Activated CD8-positive, alpha-beta memory T cell treated with anti-CD3 and anti-CD28 coated beads for 36 hours (primary cell): ENCODE data around the gene DOCK1. TPM values are rescaled to one million over a fixed set of nuclear protein-coding genes. Genes with fewer than 3 reads are reported as not detected.
"Not testable (repeated sequence)": the region's sequence is repeated elsewhere in the genome, so short reads cannot be mapped to it uniquely, and the experiment has no call there.

Source experiments
- CTCF ChIA-PET: fragments of 350-600 bp; sonication (Branson Sonifier 250); formaldehyde crosslinking; loops from one replicate; lab custom pipeline; 2021; ENCODE audit warnings: antibody characterized with exemption; lab: Charles Lee
- POLR2A ChIA-PET: fragments of 350-600 bp; sonication (Branson Sonifier 250); formaldehyde crosslinking; loops from one replicate; lab custom pipeline; 2021; ENCODE audit warnings: antibody characterized with exemption; lab: Charles Lee
- total RNA-seq, 2 experiments: library from RNA; stranded (reverse); gene quantifications; one replicate each; pipeline ENCODE4 v1.2.3, GENCODE V29; 2021

The DOCK1 gene
- total RNA-seq, 2 experiments from 2014 or later: 0.17 to 0.31 TPM

- ChIA-PET CTCF (no interaction called here), POLR2A (no interaction called here)
These were observed 366.8 kb downstream of the DOCK1 start for GRCh38 chr10:127272076-127272475.

DNA sequence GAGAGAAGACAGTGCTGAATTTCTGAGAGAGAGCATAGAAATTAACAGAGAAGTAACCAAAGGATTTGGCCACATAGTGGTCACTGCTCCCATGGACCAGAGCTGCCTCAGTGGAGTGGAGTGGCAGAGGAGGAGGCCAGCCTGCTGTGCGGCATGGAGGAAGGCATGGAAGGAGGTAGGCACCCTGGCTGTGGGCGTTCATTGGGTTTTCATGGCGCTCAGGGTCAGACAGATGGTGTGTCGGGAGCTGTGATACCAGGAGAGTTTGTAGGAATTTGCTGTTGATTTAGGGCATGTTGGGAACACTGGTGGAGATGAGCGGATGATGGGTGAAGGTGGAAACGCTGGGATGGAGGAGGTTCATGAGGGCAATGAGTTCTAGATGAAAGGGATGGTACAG is 370.0 kb downstream of the DOCK1 start:
- POLR2A ChIA-PET: no interaction called here

GRCh38 chr10:127275793-127276450 is 370.7 kb downstream of the DOCK1 start:
- POLR2A ChIA-PET: no interaction called here

More for the DNA sequence above, 370.0 kb downstream of the DOCK1 start:
- CTCF ChIA-PET: no interaction called here

GRCh38 chr10:127276794-127277462 is 371.7 kb downstream of the DOCK1 start:
- ChIA-PET POLR2A (no interaction called here), CTCF (no interaction called here)

More at GRCh38 chr10:127275793-127276450, 370.7 kb downstream of the DOCK1 start:
- CTCF ChIA-PET: no interaction called here

DNA sequence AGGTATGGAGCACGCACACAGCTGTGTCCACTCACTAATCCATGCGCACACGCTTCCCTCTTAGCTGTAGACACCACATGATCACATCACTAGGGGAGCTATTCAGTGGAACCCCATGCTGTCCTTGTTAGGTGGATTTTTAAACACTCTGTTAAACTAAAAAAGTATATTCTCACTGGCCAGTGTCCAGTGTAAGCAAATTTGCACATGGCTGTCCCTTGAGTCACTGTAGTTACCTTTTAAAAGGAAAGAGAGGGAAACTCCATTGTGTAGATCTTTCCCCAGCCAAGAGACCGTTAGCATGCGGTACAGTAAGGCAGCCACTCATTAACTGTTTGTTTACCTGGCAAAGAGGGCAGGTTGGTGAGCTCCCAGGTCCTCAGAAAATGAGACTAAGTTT is 372.8 kb downstream of the DOCK1 start:
- ChIA-PET POLR2A (no interaction called here), CTCF (no interaction called here)

DNA sequence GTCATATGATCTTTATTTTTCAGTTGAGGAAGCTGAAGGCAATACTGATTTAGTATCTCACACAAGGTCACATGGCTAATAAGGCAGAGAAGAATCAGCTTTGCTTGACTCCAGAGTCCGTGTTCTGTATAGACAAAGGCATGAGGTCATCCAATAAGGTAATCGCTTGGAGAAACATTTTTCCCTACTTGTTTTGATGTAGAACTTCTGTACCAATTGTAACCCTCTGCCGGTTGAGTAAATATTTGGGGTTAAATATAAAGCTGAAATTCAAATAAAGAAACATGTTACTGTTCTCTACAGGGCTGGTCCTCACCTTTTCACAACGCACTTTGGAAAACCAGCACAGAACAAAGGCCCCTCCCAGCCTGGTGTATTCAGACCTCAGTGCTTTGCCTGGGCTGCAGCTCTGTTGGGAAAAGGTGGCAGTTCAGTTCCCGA is 374.1 kb downstream of the DOCK1 start:
- ChIA-PET CTCF (no interaction called here), POLR2A (no interaction called here)

- CTCF ChIA-PET: no interaction called here
- POLR2A ChIA-PET: no interaction called here
These were observed 375.2 kb downstream of the DOCK1 start for GRCh38 chr10:127280446-127280845.

DNA sequence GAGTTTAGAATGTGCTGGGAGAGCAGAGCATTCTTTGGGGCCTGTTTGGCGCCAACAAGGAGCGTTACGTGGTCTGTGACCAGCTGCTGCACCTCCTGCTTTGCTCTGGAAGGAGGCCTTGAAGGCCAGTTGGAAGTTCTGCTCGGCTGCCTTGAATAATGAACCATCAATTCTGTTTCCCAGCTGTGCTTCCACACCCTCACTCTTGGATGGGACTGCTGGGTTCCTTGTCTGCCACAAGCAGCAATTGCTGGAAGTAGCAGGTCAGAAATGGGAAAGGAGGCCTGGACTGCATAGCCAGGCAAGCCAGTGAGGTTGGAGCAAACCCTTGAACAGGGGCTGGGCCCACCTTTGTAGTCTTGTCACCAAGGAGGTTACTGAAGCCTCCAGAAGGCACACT is 377.8 kb downstream of the DOCK1 start:
- ChIA-PET POLR2A (no interaction called here), CTCF (no interaction called here)

DNA sequence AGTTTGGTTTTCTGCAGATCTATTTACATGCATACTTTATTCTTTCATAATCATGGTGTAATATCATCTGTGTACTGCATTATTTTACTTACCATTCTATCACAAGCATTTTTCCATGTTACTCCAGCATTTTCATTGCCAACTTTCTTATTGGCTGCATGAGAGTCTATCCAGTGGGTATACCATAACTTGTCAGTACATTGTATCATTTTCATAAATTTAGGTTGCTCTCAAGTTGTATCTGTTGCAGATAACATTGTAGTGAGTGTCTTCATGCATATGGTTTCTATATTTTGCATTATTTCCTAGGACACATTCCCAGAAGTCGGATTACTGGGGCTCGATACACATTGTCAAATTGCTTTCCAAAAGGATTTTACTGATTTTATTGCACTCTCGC is 378.3 kb downstream of the DOCK1 start:
- ChIA-PET CTCF (no interaction called here), POLR2A (no interaction called here)

GRCh38 chr10:127290850-127291249 is 385.6 kb downstream of the DOCK1 start:
- POLR2A ChIA-PET: no interaction called here
- CTCF ChIA-PET: no interaction called here

DNA sequence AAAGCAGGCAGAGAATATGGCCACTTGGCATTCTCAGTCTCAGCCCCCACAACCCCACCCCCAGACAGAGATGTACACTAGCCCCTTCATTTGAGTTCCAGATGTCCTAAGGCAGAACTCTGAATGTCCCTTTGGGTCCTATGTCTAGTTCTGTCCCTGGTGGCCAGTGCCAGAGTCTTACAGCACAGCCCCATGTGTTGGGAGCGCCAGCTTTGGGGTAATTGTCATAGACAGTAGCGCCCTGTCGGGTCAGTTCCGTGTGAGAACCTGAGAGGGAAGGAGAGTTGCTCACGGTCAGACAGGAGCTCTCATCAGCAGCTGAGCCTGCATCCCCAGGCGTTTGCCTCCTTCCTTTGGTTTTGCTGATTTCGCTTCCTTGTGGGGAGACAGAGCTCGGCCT is 386.1 kb downstream of the DOCK1 start:
- CTCF ChIA-PET: no interaction called here
- POLR2A ChIA-PET: no interaction called here

- POLR2A ChIA-PET: no interaction called here
- CTCF ChIA-PET: no interaction called here
These were observed 387.7 kb downstream of the DOCK1 start for GRCh38 chr10:127292888-127293287.

DNA sequence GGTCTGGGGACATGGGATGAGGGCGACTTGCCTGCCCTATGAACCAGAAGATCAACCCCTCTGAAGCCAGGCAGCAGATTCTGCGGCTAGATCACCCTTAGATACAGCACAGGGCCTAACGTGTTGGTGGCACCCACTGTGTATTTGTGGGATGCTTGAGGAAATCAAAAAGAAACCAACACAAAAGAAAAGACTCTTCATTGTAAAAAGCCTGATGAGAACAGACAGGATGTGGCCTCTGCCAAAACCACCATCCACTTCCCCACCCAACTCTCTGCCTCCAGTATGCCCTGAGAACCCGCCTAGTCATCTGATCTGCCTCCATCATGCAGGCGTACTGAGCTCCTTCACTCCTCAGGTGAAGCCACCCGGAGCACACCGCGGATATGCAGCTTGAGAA is 388.4 kb downstream of the DOCK1 start:
- CTCF ChIA-PET: no interaction called here
- POLR2A ChIA-PET: no interaction called here

- ChIA-PET POLR2A (no interaction called here), CTCF (no interaction called here)
These were observed 391.5 kb downstream of the DOCK1 start for GRCh38 chr10:127296696-127297095.

- CTCF ChIA-PET: no interaction called here
- POLR2A ChIA-PET: no interaction called here
These were observed 393.2 kb downstream of the DOCK1 start for GRCh38 chr10:127298381-127298780.

DNA sequence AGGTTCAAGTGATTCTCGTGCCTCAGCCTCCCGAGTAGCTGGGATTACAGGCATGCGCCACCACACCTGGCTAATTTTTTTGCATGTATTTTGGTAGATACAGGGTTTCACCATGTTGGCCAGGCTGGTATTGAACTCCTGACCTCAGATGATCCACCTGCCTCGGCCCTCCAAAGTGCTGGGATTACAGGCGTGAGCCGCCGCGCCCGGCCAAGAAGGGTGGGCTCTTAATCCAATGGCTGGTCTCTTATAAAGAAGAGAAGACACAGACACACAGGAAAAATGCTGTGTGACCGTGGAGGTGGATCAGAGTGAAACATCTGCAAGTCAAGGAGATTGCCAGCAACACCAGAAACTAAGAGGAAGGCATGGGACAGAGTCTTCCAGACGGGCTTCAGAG is 394.0 kb downstream of the DOCK1 start:
- POLR2A ChIA-PET, CTCF ChIA-PET: not testable (repeated sequence)

GRCh38 chr10:127299956-127300689 is 394.9 kb downstream of the DOCK1 start:
- CTCF ChIA-PET: no interaction called here
- POLR2A ChIA-PET: no interaction called here

- CTCF ChIA-PET: no interaction called here
These were observed 395.7 kb downstream of the DOCK1 start for GRCh38 chr10:127300868-127301321.

GRCh38 chr10:127302343-127302742 is 397.1 kb downstream of the DOCK1 start:
- CTCF ChIA-PET: no interaction called here
- POLR2A ChIA-PET: no interaction called here

More at GRCh38 chr10:127300868-127301321, 395.7 kb downstream of the DOCK1 start:
- POLR2A ChIA-PET: no interaction called here

DNA sequence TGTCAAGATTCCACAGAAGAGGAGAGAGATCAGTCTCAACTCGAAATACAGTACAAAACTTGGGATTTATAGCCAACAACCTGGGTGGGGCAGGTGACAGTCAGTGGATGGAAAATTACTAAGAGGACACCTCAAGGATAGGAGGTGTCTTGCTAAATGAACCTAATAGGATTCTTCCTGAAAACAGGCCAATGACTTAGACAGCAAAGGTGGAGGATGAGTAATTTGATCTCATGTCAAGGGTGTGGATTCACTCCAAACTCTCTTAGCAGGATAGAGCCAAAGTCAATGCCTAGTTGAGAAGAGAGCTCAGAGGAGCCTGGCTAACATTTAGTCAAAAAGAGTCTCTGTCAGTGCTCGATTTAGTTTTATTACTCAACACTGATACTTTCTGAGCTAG is 397.9 kb downstream of the DOCK1 start:
- ChIA-PET CTCF (no interaction called here), POLR2A (no interaction called here)

DNA sequence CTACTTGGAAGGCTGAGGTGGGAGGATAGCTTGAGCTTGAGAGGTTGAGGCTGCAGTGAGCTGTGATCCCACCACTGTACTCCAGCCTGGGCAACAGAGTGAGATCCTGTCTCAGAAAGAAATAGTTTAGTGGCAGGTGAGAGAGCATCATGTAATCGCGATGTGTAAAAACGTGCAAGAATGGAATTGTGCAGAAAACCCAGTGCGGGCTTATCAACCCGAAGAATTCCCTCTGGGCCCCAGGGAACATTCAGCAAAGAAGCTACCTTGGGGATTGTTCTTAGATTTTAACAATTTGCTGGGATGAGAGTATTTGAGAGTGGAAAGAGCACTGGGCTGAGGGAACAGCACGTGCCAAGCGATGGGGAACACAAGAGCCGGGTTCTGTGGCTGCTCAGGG is 398.5 kb downstream of the DOCK1 start:
- CTCF ChIA-PET: no interaction called here
- POLR2A ChIA-PET: no interaction called here
